GM19240 (cell line): Measurements from ENCODE around the gene RDX.

Experiments
- DNase-seq: peaks from one replicate; pipeline ENCODE4 v3.0.0; 2011; ENCODE audit warnings: low spot score; ENCODE audit not compliant: insufficient read length

Gene RDX

GRCh38 chr11:110173811-110174644 lies 122.4 kb downstream of the RDX start:
- peak; percentile 11 for DNase-seq

GRCh38 chr11:110172468-110173065 lies 123.8 kb downstream of the RDX start:
- no peak for DNase-seq

GRCh38 chr11:110169738-110170137 lies 126.7 kb downstream of the RDX start:
- no peak for DNase-seq

- DNase-seq = no peak
Measured at GRCh38 chr11:110168033-110168803, 128.2 kb downstream of the RDX start.

GRCh38 chr11:110165039-110165925 lies 131.1 kb downstream of the RDX start:
- no peak for DNase-seq

DNA sequence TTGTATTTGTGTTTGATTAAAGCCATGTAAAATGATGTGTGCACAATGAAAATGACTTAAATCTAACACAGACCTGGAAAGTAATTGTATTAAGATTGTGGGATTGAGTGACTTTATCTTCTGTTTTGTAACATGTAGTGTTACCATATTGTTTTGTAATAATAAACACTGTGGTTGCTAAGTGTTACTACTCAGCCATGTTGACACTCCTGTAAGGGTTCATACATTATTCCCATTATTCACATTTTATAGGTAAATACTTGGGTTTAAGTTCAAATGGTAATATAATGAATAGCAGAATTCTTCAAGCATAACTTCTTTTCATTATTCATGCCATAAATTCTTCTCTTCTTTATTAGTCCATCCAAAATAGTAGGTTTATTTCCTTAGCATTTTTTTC lies 134.2 kb downstream of the RDX start:
- DNase-seq = no peak

GRCh38 chr11:110161061-110161460 lies 135.4 kb downstream of the RDX start:
- no peak for DNase-seq

DNA sequence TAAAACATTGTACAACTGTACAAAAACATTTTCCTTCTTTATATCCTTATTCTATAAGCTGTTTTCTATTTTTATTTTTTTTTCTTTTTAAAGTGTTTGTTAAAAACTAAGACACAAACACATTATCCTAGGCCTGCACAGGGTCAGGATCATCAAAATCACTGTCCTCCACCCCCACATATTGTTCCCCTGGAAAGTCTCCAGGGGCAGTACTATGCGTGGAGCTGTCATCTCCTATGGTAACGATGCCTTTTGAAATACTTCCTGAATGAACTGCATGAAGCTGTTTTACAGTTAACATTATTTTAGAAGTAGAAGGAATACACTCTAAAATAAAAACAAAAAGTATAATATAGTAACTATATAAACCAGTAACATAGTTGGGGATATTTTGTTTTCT lies 136.0 kb downstream of the RDX start:
- DNase-seq = no peak

DNA sequence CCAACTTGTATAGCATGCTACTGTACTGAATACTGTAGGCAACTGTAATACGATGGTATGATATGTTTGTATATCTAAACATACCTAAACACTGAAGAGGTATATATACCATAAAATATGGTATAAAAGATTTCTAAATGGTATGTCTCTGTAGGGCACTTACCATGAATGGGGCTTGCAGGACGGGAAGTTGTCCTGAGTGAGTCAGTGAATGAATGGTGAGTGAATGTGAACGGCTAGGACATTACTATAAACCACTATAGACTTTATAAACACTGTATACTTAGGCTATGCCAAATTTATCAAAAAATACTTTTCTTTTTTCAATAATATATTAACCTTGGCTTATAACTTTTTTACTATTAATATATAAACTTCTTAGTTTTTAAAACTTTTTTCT lies 136.4 kb downstream of the RDX start:
- no peak for DNase-seq

DNA sequence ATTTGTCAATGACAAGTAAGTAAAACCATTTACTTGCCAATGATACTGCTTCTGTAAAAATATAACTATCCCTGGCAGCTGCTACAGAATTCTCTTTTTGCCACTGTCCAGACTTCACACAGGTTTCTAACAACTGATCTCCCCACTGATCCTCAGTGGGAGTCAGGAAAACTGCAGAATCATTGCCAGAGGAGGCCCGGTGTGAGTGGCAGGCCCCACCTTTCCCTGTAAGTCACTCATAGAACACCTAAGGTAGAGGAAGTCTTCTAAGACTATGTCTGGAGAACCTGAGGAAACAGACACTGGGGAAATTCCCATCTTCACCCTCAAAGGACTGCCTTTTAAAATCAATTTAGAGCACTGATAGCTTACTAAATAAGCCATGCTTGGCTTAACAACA lies 136.9 kb downstream of the RDX start:
- no peak for DNase-seq

DNA sequence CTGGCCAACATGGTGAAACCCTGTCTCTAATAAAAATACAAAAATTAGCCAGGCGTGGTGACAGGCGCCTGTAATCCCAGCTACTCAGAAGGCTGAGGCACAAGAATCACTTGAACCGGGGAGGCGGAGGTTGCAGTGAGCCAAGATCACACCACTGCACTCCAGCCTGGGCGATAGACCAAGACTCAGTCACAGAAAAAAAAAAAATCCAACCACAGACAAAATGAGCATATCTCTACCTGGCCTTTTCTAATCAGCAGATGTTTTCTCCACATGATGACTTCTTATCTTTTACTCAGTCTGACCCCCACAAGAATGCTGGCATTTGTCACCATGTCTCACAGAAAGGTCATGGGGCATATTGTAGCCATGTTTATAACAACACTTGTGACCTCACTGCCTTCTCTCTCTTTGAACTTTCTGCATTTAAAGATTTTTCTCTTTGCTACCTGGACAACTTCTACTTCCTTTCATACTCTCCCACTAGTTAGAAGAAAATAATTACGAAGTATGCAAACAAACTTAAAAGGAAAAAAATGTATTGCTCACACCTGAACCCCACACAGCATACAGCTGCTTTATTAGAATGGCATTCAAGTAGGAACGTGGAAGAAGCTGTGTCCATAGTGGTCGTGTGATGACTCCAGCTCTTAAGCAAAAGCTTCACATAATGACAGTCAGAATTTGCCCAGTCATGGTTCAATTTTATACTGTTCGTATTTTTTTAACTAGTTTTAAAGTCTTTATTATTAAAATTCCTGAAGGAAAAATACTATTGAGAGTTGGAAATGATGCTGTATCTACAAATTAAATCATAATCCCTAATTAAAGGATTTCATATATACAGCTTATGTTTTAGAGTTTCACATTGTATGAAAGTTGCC lies 137.9 kb downstream of the RDX start:
- DNase-seq = no peak

DNA sequence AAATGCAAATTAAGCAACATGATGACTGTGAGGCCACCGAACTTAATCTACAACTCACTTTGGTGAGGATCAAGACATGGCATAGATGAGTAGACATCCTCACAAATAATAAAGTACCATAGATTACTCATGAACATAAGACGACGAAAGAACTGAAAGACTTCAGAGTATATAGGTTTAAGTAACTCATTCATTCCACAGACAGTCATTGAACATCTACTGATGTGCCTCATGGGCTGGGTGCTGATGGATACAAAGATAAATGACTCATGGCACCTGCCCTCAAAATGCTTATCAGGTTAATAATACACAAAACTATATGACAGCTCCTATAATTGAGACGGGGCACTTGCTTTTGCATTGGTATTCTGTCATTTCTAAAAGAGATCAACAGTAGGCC lies 139.9 kb downstream of the RDX start:
- DNase-seq = no peak

DNA sequence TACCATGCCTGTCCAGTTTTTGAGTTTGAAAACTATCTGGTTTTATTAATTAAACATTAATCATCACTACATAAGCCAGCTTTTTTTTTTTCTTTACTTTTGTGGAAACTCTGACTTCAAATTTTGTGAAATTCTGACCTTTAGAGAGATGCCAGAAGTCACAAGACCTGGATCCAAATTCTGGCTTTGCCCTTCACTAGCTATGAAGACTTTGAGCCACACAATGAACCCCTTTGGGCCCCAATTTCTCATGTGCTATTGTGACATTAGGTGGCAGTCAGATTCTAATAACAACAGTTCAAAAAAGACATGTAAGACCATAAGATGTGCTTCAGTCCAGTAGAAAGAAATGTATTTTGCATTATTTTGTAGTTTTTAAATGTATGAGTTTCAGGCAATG lies 142.9 kb downstream of the RDX start:
- no peak for DNase-seq

DNA sequence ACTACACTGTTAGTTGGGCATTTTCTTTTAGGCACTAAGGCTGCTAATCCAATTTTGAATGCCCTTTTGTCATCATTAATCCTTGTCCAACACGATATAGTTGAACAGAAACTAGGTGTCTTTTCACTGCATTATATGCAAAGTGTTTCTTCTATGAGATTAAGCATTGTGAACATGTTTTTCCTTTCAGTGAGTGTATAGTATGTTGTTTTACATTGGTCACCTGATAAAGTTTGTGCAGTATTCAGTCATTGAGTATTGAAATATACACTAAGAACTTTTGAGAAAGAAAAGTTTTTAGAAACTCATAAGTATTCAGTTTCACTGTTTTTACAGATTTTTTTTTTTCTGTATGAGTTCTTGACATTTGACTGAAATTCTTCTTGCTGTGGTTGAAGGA lies 144.2 kb downstream of the RDX start:
- no peak for DNase-seq

- DNase-seq = no peak
Measured at GRCh38 chr11:110148775-110149744, 147.4 kb downstream of the RDX start.

- no peak for DNase-seq
Measured at GRCh38 chr11:110147962-110148709, 148.3 kb downstream of the RDX start.

GRCh38 chr11:110141812-110142211 lies 154.6 kb downstream of the RDX start:
- DNase-seq = no peak

- DNase-seq = no peak
Measured at GRCh38 chr11:110134110-110134509, 162.3 kb downstream of the RDX start.
